ENCODE data around the gene FBXO36. TPM values are rescaled to one million over a fixed set of nuclear protein-coding genes. Genes with fewer than 3 reads are reported as not detected.

FBXO36 gene
- total RNA-seq, 1 experiment from 2014 or later, result 3.0 TPM

GRCh38 chr2:230053753-230054478 lies 131.6 kb downstream of the FBXO36 start:
- no peaks in the 10 kb centered on the region; the same call in 1 of the 2 replicates for H3K4me1 ChIP-seq (ENCODE audit: insufficient read depth, low read length)
- no peak overlapping the region for H3K23ac ChIP-seq (ENCODE audit: insufficient read length, low read depth, low read length)
- Mint-ChIP-seq H3K9me3 (peaks cover 0 to 2% of the 10 kb centered on the region in 2 experiments; a peak in 2 of 5 replicates), H3K4me1 (0 out of 4 replicates have a peak, but pooled peaks cover 0 to 3% of the 10 kb centered on the region in 2 experiments), H3K27ac (0 out of 7 replicates have a peak overlapping the region, but pooled peaks of 1 of the 3 experiments have one; percentile 33), H3K4me3 (no peak overlapping the region), H3K27me3 (ENCODE audit: low read depth) (no peaks in the 10 kb centered on the region), H3K36me3 (ENCODE audit: insufficient read depth in 1 of 3, low read depth in 3 of 3) (peaks cover 2 to 7% (median 2%) of the 10 kb centered on the region in 3 experiments; a peak in 4 of 7 replicates)
- no peak overlapping the region for H4K91ac ChIP-seq (ENCODE audit: insufficient read length, low read depth, low read length)
- no peak overlapping the region for H4K8ac ChIP-seq (replicated peaks; ENCODE audit: insufficient read length, low read depth, low read length)
- no peak overlapping the region for H2BK15ac ChIP-seq (ENCODE audit: low read depth, low read length)
- no peak for DNase-seq
- no peak overlapping the region for H4K5ac ChIP-seq (ENCODE audit: insufficient read length, low read depth, low read length)
- H3T11ph ChIP-seq (ENCODE audit: low read length), result no peak overlapping the region
- H3K79me1 ChIP-seq (ENCODE audit: insufficient read depth, low read depth, low read length, poor library complexity, severe bottlenecking), result no peaks in the 10 kb centered on the region
- H3K9me3 ChIP-seq (ENCODE audit: control insufficient read depth, low read depth, low read length), result no peaks in the 10 kb centered on the region
- H2BK5ac ChIP-seq (ENCODE audit: insufficient read length, low read length), result no peak overlapping the region
- no peak overlapping the region for H3K27ac ChIP-seq (ENCODE audit: insufficient read length, low read depth, low read length)
- no peak overlapping the region for H3K4me2 ChIP-seq (ENCODE audit: insufficient read depth, insufficient read length, low read length)
- no peak overlapping the region for H3K4ac ChIP-seq (ENCODE audit: low read depth, low read length)
- H3K27me3 ChIP-seq (ENCODE audit: insufficient read depth, low read length), result no peaks in the 10 kb centered on the region
- no peak overlapping the region for H2AK5ac ChIP-seq (ENCODE audit: insufficient read length, low read length)
- H2BK120ac ChIP-seq (ENCODE audit: low read depth, low read length, poor library complexity, severe bottlenecking), result no peak overlapping the region
- no peak overlapping the region for H3K56ac ChIP-seq (ENCODE audit: insufficient read length, low read depth, low read length)
- H3K18ac ChIP-seq (ENCODE audit: insufficient read length, low read depth, low read length), result no peak overlapping the region
- no peak overlapping the region for H3K14ac ChIP-seq (ENCODE audit: insufficient read depth, low read length)
- no peak overlapping the region for H2BK20ac ChIP-seq (ENCODE audit: low read depth, low read length, poor library complexity, severe bottlenecking)
- H3K79me2 ChIP-seq (ENCODE audit: insufficient read depth, low read length), result no peaks in the 10 kb centered on the region
- no peak overlapping the region for H2AFZ ChIP-seq (ENCODE audit: low read length)
- H3K9ac ChIP-seq (ENCODE audit: extremely low read depth, insufficient read length, low read length), result no peak overlapping the region
- no peak for TF ChIP-seq CTCF (conservative IDR thresholded peaks at IDR 0.05)
- WGBS (ENCODE audit: extremely low coverage, insufficient read length, low lambda C conversion rate), result no CpG with 5 or more reads among the region's 2 CpGs
- H4K20me1 ChIP-seq (ENCODE audit: control insufficient read depth, insufficient read depth, insufficient read length), result no peaks in the 10 kb centered on the region
- H3K23me2 ChIP-seq (ENCODE audit: insufficient read length, low read depth, low read length, poor library complexity, severe bottlenecking), result no peaks in the 10 kb centered on the region
- no peak overlapping the region for H2BK12ac ChIP-seq (ENCODE audit: insufficient read length, low read depth, low read length)

Measured in H9 (cell line).